PC-9 (cell line): ENCODE results near the gene KCNQ1OT1. TPM values are rescaled to one million over a fixed set of nuclear protein-coding genes. Genes with fewer than 3 reads are reported as not detected.

Experiments
- BruUV-seq: library from RNA; stranded (reverse); fragments of 400-500 nt; replicated peaks from 2 replicates; lab custom pipeline; 2021; lab: Mats Ljungman, UMichigan
- CTCF ChIA-PET: fragments of 300-600 bp; sonication (Branson Sonifier 250); formaldehyde crosslinking; loops from one replicate; lab custom pipeline; 2022; ENCODE audit warnings: antibody characterized with exemption; lab: Charles Lee
- POLR2A ChIA-PET: fragments of 300-600 bp; sonication (Branson Sonifier 250); formaldehyde crosslinking; loops from one replicate; lab custom pipeline; 2022; ENCODE audit warnings: antibody characterized with exemption; ENCODE audit not compliant: unreplicated experiment; lab: Charles Lee
- DNase-seq, 2 experiments: peaks; one replicate each; pipeline versions ENCODE4 v3.0.0 to v3.0.0-alpha.2; 2015 to 2022; ENCODE audit warnings: mixed read lengths in 1 of 2
- H2AFZ ChIP-seq: fragments of 200-600 bp; sonication (generic); 2 replicates; pipeline ENCODE4 v1.8.1; 2017; ENCODE audit warnings: antibody characterized with exemption
- H3F3A ChIP-seq: fragments of 200-600 bp; sonication (generic); 2 replicates; pipeline ENCODE4 v1.8.1; 2017; ENCODE audit warnings: antibody characterized with exemption, mild to moderate bottlenecking, low read depth; ENCODE audit not compliant: insufficient read depth
- H3K27ac ChIP-seq: fragments of 200-600 bp; sonication (generic); 2 replicates; pipeline ENCODE4 v1.6.1; 2016; ENCODE audit warnings: mixed run types
- H3K27me3 ChIP-seq: fragments of 200-600 bp; sonication (generic); 2 replicates; pipeline ENCODE4 v1.6.1; 2016; ENCODE audit warnings: low read depth, mixed run types; ENCODE audit not compliant: insufficient read depth
- H3K36me3 ChIP-seq: fragments of 200-600 bp; sonication (generic); 2 replicates; pipeline ENCODE4 v1.6.1; 2016; ENCODE audit warnings: low read depth, mixed run types
- H3K4me1 ChIP-seq: fragments of 200-600 bp; sonication (generic); replicated peaks from 2 replicates; pipeline ENCODE4 v1.6.1; 2016; ENCODE audit warnings: mixed run types; ENCODE audit not compliant: insufficient read depth
- H3K4me2 ChIP-seq: fragments of 200-600 bp; sonication (generic); 2 replicates; pipeline ENCODE4 v1.6.1; 2017; ENCODE audit warnings: mixed run types
- H3K4me3 ChIP-seq: fragments of 200-600 bp; sonication (generic); 2 replicates; pipeline ENCODE4 v1.6.1; 2016; ENCODE audit warnings: mixed run types
- H3K79me2 ChIP-seq: fragments of 200-600 bp; sonication (generic); 2 replicates; pipeline ENCODE4 v1.6.1; 2017; ENCODE audit warnings: low read depth, mixed run types
- H3K9me2 ChIP-seq: fragments of 200-600 bp; sonication (generic); 2 replicates; pipeline ENCODE4 v1.8.1; 2017; ENCODE audit warnings: mild to moderate bottlenecking; ENCODE audit not compliant: insufficient read depth
- H3K9me3 ChIP-seq: fragments of 200-600 bp; sonication (generic); 2 replicates; pipeline ENCODE4 v1.8.1; 2016; ENCODE audit warnings: low read depth; ENCODE audit not compliant: insufficient read depth
- H4K20me1 ChIP-seq: fragments of 200-600 bp; sonication (generic); 2 replicates; pipeline ENCODE4 v1.8.1; 2017; ENCODE audit not compliant: insufficient read depth
- CTCF ChIP-seq: fragments of 200-600 bp; sonication (generic); conservative IDR thresholded peaks from 2 replicates; pipeline ENCODE4 v1.6.1; 2017; ENCODE audit warnings: mixed run types, antibody characterized with exemption, mild to moderate bottlenecking, moderate library complexity
- EZH2 ChIP-seq: fragments of 200-600 bp; sonication (generic); IDR thresholded peaks from 2 replicates; pipeline ENCODE4 v1.8.0; 2017; ENCODE audit warnings: antibody characterized with exemption, low read depth
- intact Hi-C: fragments of 100-400 bp; cut with micrococcal nuclease; formaldehyde crosslinking; loops from one replicate; pipeline ENCODE4 v1.10.0; 2022; ENCODE audit not compliant: unreplicated experiment
- total RNA-seq: library from RNA; stranded (reverse); gene quantifications from 2 replicates; pipeline ENCODE4 v1.2.3, GENCODE V29; 2021

Gene KCNQ1OT1
- total RNA-seq, 1 experiment from 2014 or later: 3.4 TPM

GRCh38 chr11:2668876-2669275 lies 30.9 kb downstream of the KCNQ1OT1 start:
- Histone ChIP-seq H3K36me3 (no peaks in the 10 kb centered on the region), H4K20me1 (no peaks in the 10 kb centered on the region), H3K4me2 (no peak overlapping the region), H3K9me3 (no peaks in the 10 kb centered on the region), H3F3A (no peaks in the 10 kb centered on the region), H3K27me3 (no peaks in the 10 kb centered on the region), H3K79me2 (no peaks in the 10 kb centered on the region), H3K9me2 (no peaks in the 10 kb centered on the region), H3K27ac (no peak overlapping the region), H3K4me1 (no peaks in the 10 kb centered on the region), H3K4me3 (no peak overlapping the region), H2AFZ (no peak overlapping the region)
- POLR2A ChIA-PET: no interaction called here
- TF ChIP-seq EZH2: no peak
- no peak for TF ChIP-seq CTCF
- CTCF ChIA-PET: no interaction called here
- DNase-seq: no peak
- no TSS peak for BruUV-seq
- intact Hi-C loops: no loop called here

GRCh38 chr11:2667940-2668339 lies 31.9 kb downstream of the KCNQ1OT1 start:
- no TSS peak for BruUV-seq
- DNase-seq: no peak
- POLR2A ChIA-PET: no interaction called here
- Histone ChIP-seq H3K4me1 (no peaks in the 10 kb centered on the region), H4K20me1 (no peaks in the 10 kb centered on the region), H3K9me3 (no peaks in the 10 kb centered on the region), H3K4me2 (no peak overlapping the region), H3K4me3 (no peak overlapping the region), H3K27me3 (no peaks in the 10 kb centered on the region), H3K36me3 (no peaks in the 10 kb centered on the region), H3F3A (no peaks in the 10 kb centered on the region), H3K9me2 (no peaks in the 10 kb centered on the region), H3K79me2 (no peaks in the 10 kb centered on the region), H3K27ac (no peak overlapping the region), H2AFZ (no peak overlapping the region)
- TF ChIP-seq EZH2: no peak
- TF ChIP-seq CTCF: no peak
- CTCF ChIA-PET: no interaction called here
- intact Hi-C loops: no loop called here

GRCh38 chr11:2666828-2667570 lies 32.8 kb downstream of the KCNQ1OT1 start:
- no peaks in the 10 kb centered on the region for H4K20me1 ChIP-seq
- H3F3A ChIP-seq: no peaks in the 10 kb centered on the region
- no peak overlapping the region for H3K4me3 ChIP-seq
- TF ChIP-seq CTCF: no peak
- no peak for TF ChIP-seq EZH2
- POLR2A ChIA-PET: no interaction called here
- H3K36me3 ChIP-seq: no peaks in the 10 kb centered on the region
- no peaks in the 10 kb centered on the region for H3K9me3 ChIP-seq
- DNase-seq: no peak
- intact Hi-C loops: no loop called here
- H3K9me2 ChIP-seq: no peaks in the 10 kb centered on the region
- no peaks in the 10 kb centered on the region for H3K4me1 ChIP-seq
- no peaks in the 10 kb centered on the region for H3K79me2 ChIP-seq
- H3K27me3 ChIP-seq: no peaks in the 10 kb centered on the region
- BruUV-seq: no TSS peak
- no peak overlapping the region for H2AFZ ChIP-seq
- H3K4me2 ChIP-seq: no peak overlapping the region
- CTCF ChIA-PET: no interaction called here
- no peak overlapping the region for H3K27ac ChIP-seq
